BE2C (cell line): ENCODE results near the gene TSPAN12.

ENCODE experiments used
- DNase-seq: peaks from one replicate; pipeline ENCODE4 v3.0.0-alpha.2; 2020
- H3K27me3 ChIP-seq: fragments of 250-450 bp; sonication (Bioruptor Pico); 2 replicates; pipeline ENCODE4 v1.5.1; 2020; ENCODE audit warnings: mild to moderate bottlenecking
- H3K36me3 ChIP-seq: fragments of 250-450 bp; sonication (Bioruptor Pico); 2 replicates; pipeline ENCODE4 v1.5.1; 2020; ENCODE audit warnings: mild to moderate bottlenecking
- H3K4me1 ChIP-seq: fragments of 250-450 bp; sonication (Bioruptor Pico); 2 replicates; pipeline ENCODE4 v1.5.1; 2020
- H3K4me3 ChIP-seq: 2 replicates; pipeline ENCODE4 v1.5.1; 2011; ENCODE audit warnings: low read depth, low read length
- H3K9me3 ChIP-seq: fragments of 250-450 bp; sonication (Bioruptor Pico); 2 replicates; pipeline ENCODE4 v1.5.1; 2020
- TF ChIP-seq, protein P1 (sequence below): IDR thresholded peaks from 2 replicates; pipeline ENCODE4 v1.5.1; 2012; ENCODE audit warnings: mild to moderate bottlenecking, low read depth, low read length

TSPAN12 gene

DNA sequence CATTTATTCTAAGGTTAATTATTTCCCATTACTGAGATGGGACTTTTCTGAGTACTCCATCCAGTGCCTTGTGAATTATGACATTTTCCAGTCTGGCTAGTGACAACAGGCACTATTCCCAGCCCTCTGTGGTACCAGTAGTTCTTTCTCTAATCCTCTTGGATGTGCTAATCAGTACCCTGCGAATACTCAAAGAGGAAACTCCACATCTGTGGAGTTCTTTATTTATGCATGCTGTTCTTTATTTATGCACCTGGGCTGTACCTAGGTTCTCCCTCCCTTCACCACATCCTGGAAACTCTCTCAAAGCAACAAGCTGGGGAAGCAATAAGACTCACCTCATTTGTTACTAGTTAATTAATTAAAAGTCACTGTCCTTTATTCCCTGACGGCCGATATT lies 83.5 kb downstream of the TSPAN12 start:
- H3K4me3 ChIP-seq, result no peak overlapping the region
- no peak for DNase-seq
- no peaks in the 10 kb centered on the region for H3K4me1 ChIP-seq
- no peaks in the 10 kb centered on the region for H3K36me3 ChIP-seq
- H3K27me3 ChIP-seq, result no peaks in the 10 kb centered on the region
- no peaks in the 10 kb centered on the region for H3K9me3 ChIP-seq
- TF ChIP-seq, protein P1, sequence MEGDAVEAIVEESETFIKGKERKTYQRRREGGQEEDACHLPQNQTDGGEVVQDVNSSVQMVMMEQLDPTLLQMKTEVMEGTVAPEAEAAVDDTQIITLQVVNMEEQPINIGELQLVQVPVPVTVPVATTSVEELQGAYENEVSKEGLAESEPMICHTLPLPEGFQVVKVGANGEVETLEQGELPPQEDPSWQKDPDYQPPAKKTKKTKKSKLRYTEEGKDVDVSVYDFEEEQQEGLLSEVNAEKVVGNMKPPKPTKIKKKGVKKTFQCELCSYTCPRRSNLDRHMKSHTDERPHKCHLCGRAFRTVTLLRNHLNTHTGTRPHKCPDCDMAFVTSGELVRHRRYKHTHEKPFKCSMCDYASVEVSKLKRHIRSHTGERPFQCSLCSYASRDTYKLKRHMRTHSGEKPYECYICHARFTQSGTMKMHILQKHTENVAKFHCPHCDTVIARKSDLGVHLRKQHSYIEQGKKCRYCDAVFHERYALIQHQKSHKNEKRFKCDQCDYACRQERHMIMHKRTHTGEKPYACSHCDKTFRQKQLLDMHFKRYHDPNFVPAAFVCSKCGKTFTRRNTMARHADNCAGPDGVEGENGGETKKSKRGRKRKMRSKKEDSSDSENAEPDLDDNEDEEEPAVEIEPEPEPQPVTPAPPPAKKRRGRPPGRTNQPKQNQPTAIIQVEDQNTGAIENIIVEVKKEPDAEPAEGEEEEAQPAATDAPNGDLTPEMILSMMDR, result no peak

- Histone ChIP-seq H3K4me3 (no peak overlapping the region), H3K4me1 (no peaks in the 10 kb centered on the region), H3K36me3 (no peaks in the 10 kb centered on the region), H3K9me3 (no peaks in the 10 kb centered on the region), H3K27me3 (no peaks in the 10 kb centered on the region)
- TF ChIP-seq, protein P1, result no peak
- no peak for DNase-seq
Measured at GRCh38 chr7:120770206-120770605, 87.7 kb downstream of the TSPAN12 start.

DNA sequence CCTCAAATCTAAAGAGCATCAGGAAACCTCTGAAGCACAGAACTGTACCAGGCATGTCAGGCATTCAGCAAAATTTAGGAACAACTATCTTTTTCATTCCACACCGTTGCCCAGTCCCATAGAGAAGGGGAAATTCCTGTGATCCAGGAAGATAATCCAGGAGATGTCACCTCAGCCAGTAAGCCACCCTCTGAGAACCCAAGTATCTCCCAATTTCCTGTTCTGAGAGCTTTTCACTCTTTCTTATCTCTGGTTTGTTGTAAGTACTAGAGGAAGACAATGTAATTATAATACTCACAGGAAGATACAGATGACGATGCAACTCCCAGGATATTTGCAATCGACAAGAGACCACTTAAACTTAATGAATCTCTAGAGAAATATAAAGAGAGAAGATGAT lies 97.1 kb downstream of the TSPAN12 start:
- DNase-seq, result no peak
- H3K4me3 ChIP-seq, result no peak overlapping the region
- no peaks in the 10 kb centered on the region for H3K27me3 ChIP-seq
- no peaks in the 10 kb centered on the region for H3K4me1 ChIP-seq
- no peaks in the 10 kb centered on the region for H3K9me3 ChIP-seq
- TF ChIP-seq, protein P1, result no peak
- H3K36me3 ChIP-seq, result no peaks in the 10 kb centered on the region

DNA sequence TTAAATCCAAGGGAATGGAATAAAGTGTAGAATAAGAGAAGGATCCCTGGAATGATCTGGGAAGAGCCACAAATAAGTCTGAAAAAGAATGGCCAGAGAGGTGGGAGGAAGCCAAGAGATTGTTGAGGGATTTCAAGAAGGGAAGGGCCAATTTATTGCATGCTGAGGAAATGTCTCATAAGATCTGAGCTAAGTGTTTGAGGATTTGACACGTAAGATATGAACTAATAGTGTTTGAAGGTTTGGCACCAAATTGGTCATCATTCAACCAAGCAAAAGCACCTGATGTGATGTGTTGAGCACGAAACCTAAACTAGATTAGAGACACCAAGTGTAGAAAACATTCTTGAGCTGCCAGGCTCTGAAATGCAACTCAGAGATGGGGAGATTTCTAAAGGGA lies 97.9 kb downstream of the TSPAN12 start:
- no peaks in the 10 kb centered on the region for H3K36me3 ChIP-seq
- DNase-seq, result no peak
- H3K4me3 ChIP-seq, result no peak overlapping the region
- H3K9me3 ChIP-seq, result no peaks in the 10 kb centered on the region
- TF ChIP-seq, protein P1, result no peak
- no peaks in the 10 kb centered on the region for H3K4me1 ChIP-seq
- no peaks in the 10 kb centered on the region for H3K27me3 ChIP-seq

- Histone ChIP-seq H3K9me3 (no peaks in the 10 kb centered on the region), H3K27me3 (no peaks in the 10 kb centered on the region), H3K4me3 (no peak overlapping the region), H3K36me3 (no peaks in the 10 kb centered on the region), H3K4me1 (no peaks in the 10 kb centered on the region)
- TF ChIP-seq, protein P1, result no peak
- DNase-seq, result no peak
Measured at GRCh38 chr7:120743128-120743527, 114.8 kb downstream of the TSPAN12 start.

DNA sequence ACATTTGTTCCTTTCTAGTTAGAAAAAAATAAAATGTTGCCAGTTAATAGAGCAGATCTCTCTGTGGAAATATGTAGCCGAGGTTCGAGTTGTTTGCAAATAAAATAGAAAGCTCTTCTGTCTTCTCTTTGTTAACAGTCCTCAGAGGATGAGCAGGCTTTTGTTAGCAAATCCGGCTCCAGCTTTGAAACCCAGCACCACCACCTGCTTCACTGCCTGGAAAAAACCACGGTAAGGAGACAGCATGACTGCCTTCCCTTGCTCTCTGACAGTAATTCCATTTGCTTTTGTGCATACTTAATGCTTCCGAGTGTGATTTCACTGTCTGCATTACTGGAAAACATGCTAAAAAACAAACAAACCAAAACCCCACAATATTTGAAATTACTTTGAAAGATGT lies 115.6 kb downstream of the TSPAN12 start:
- Histone ChIP-seq H3K27me3 (no peaks in the 10 kb centered on the region), H3K4me1 (no peaks in the 10 kb centered on the region), H3K4me3 (no peak overlapping the region), H3K9me3 (no peaks in the 10 kb centered on the region), H3K36me3 (no peaks in the 10 kb centered on the region)
- no peak for DNase-seq
- TF ChIP-seq, protein P1, result no peak
